Gastrocnemius medialis (tissue), 4 donors: ENCODE measurements around the gene RAB3IL1. TPM values are rescaled to one million over a fixed set of nuclear protein-coding genes. Genes with fewer than 3 reads are reported as not detected.

Experiments
- ATAC-seq, 2 donors: fragments of 150-250 bp; one replicate each; pipeline ENCODE4 v1.9.1; 2016
- DNase-seq, 2 donors: peaks; one replicate each; pipeline ENCODE4 v3.0.0-alpha.2; 2019
- H3K27ac ChIP-seq, 4 donors: fragments of 200-600 bp; sonication (generic); 1 replicate in 1 of 4; 2 replicates in 3 of 4; pipeline ENCODE4 v1.5.1; 2016 to 2018; ENCODE audit warnings: mild to moderate bottlenecking in 2 of 4, moderate library complexity in 1 of 4
- H3K27me3 ChIP-seq, 3 donors: fragments of 200-600 bp; sonication (generic) in 2 of 3; 1 replicate in 1 of 3; 2 replicates in 2 of 3; pipeline versions ENCODE4 v1.5.1 to v1.6.0; 2016 to 2019; ENCODE audit warnings: mild to moderate bottlenecking in 1 of 3, moderate library complexity in 1 of 3
- H3K36me3 ChIP-seq, 2 donors: fragments of 200-600 bp; sonication (generic) in 1 of 2; one replicate each; pipeline ENCODE4 v1.5.1; 2017 to 2018
- H3K4me1 ChIP-seq, 2 donors: fragments of 200-600 bp; sonication (generic) in 1 of 2; one replicate each; pipeline ENCODE4 v1.5.1; 2016 to 2017; ENCODE audit warnings: mild to moderate bottlenecking in 2 of 2
- H3K4me3 ChIP-seq, 4 donors: fragments of 200-600 bp; sonication (generic) in 3 of 4; 1 replicate in 1 of 4; 2 replicates in 3 of 4; pipeline ENCODE4 v1.5.1; 2016 to 2019; ENCODE audit warnings: mild to moderate bottlenecking in 2 of 4
- H3K9me3 ChIP-seq, 3 donors: fragments of 200-600 bp; sonication (generic) in 2 of 3; 1 replicate in 1 of 3; 2 replicates in 2 of 3; pipeline ENCODE4 v1.5.1; 2016 to 2019
- POLR2A ChIP-seq, 2 donors: fragments of 450-650 bp; IDR thresholded peaks; one replicate each; pipeline ENCODE4 v1.6.1; 2017; ENCODE audit warnings: antibody characterized with exemption in 2 of 2, mild to moderate bottlenecking in 2 of 2, moderate library complexity in 2 of 2
- in situ Hi-C, 4 donors: fragments of 200-750 bp; cut with MboI; loops; one replicate each; pipeline versions ENCODE4 v1.15.0 to v1.8.0; 2017; ENCODE audit warnings: low sequenced_read_pairs in 4 of 4
- intact Hi-C: fragments of 100-400 bp; cut with DNase I; formaldehyde crosslinking; loops from one replicate; pipeline ENCODE4 v1.15.1; 2023; ENCODE audit warnings: low total_unique reads
- total RNA-seq, 4 donors: library from RNA; depleted of rRNA; stranded (reverse); fragments of >200 nt; gene quantifications; one replicate each; pipeline versions ENCODE4 v1.1.0 to v1.2.3, GENCODE V29; 2016
- TF ChIP-seq, protein P1 (sequence below), 5 experiments: fragments of 450-650 bp in 3 of 5; fragments of 200-600 bp in 2 of 5; sonication (generic) in 2 of 5; IDR thresholded peaks in 4 of 5; conservative IDR thresholded peaks in 1 of 5; 1 replicate in 4 of 5; 2 replicates in 1 of 5; pipeline ENCODE4 v1.5.1; 2016 to 2019; ENCODE audit warnings: antibody characterized with exemption in 5 of 5, mild to moderate bottlenecking in 3 of 5, moderate library complexity in 3 of 5

Gene RAB3IL1
- total RNA-seq, 4 donors from 2014 or later, result 3.9 to 5.4 (median 4.9) TPM

DNA sequence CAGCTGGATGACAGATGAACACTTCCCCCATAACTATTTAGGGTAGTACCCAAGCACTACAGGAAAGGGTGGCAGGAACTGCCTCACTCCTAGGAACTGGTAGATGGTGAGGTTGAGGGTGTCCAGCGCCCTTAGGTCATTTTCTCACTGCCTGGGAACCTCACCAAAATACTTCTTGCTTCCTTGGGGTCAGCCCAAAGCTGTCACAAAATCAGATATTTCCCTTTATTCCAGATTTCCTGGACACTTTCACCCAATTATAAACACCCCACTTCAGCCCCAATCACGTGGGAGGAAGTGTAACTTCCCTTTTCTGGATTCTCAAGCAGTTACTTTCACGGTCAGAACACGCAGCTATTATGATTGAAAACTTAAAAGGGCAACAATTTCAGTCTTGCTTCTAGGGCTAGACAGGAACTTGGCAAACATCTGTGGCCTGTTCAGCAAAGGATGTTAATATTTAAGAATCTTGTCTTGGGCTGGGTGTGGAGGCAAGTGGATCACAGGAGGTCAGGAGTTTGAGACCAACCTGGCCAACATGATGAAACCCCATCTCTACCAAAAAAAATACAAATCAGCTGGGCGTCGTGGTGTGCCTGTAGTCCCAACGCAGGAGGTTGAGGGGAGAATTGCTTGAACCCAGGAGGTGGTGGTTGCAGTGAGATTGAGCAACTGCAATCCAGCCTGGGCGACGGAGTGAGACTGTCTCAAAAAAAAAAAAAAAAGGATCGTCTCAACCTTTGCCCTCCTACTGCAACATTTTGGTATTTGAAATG, 46.1 kb upstream of the RAB3IL1 start:
- intact Hi-C loops, result loop anchor here (10.0 kb wide), 1 partner anchor 269 kb away; no protein-coding TSS in a partner anchor
- Histone ChIP-seq H3K27me3 (no peaks in the 10 kb centered on the region), H3K9me3 (no peaks in the 10 kb centered on the region), H3K4me3 (no peak overlapping the region), H3K4me1 (peaks cover 44 to 45% of the 10 kb centered on the region in 2 donors), H3K36me3 (peaks cover 0 to 27% of the 10 kb centered on the region in 2 donors), H3K27ac (peak overlapping the region; percentile 93 to 100 (median 99))
- ATAC-seq (no peak), DNase-seq (peak in 1 of 2 donors; percentile 32)
- TF ChIP-seq, protein P1, sequence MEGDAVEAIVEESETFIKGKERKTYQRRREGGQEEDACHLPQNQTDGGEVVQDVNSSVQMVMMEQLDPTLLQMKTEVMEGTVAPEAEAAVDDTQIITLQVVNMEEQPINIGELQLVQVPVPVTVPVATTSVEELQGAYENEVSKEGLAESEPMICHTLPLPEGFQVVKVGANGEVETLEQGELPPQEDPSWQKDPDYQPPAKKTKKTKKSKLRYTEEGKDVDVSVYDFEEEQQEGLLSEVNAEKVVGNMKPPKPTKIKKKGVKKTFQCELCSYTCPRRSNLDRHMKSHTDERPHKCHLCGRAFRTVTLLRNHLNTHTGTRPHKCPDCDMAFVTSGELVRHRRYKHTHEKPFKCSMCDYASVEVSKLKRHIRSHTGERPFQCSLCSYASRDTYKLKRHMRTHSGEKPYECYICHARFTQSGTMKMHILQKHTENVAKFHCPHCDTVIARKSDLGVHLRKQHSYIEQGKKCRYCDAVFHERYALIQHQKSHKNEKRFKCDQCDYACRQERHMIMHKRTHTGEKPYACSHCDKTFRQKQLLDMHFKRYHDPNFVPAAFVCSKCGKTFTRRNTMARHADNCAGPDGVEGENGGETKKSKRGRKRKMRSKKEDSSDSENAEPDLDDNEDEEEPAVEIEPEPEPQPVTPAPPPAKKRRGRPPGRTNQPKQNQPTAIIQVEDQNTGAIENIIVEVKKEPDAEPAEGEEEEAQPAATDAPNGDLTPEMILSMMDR (IDR thresholded peaks at IDR 0.05 in 4 of 5, conservative IDR thresholded peaks at IDR 0.05 in 1 of 5), result no peak
- peak in 1 of 2 donors; percentile 12 for TF ChIP-seq POLR2A (IDR thresholded peaks at IDR 0.05)
- in situ Hi-C loops, result no loop called here

DNA sequence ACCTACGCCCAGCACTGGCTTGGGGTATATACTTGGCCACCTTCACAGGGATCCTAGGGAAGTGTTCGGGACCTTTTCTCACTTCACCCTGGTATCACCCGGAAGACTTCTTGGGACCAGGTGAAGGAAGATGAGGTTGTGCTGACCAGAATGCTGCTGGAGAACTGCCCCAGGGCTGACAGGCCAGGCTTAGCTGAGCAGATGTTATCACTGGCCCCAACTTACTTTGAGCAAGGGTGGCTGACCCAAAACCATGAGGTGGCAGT, 45.6 kb upstream of the RAB3IL1 start:
- Histone ChIP-seq H3K36me3 (peaks cover 0 to 27% of the 10 kb centered on the region in 2 donors), H3K9me3 (no peaks in the 10 kb centered on the region), H3K4me1 (peaks cover 39 to 42% of the 10 kb centered on the region in 2 donors), H3K27me3 (no peaks in the 10 kb centered on the region), H3K4me3 (no peak overlapping the region), H3K27ac (peak overlapping the region; percentile 93 to 100 (median 99))
- in situ Hi-C loops, result no loop called here
- no peak for DNase-seq
- ATAC-seq, result no peak
- no peak for TF ChIP-seq POLR2A (IDR thresholded peaks at IDR 0.05)
- intact Hi-C loops, result loop anchor here (10.0 kb wide), 1 partner anchor 268 kb away; no protein-coding TSS in a partner anchor

DNA sequence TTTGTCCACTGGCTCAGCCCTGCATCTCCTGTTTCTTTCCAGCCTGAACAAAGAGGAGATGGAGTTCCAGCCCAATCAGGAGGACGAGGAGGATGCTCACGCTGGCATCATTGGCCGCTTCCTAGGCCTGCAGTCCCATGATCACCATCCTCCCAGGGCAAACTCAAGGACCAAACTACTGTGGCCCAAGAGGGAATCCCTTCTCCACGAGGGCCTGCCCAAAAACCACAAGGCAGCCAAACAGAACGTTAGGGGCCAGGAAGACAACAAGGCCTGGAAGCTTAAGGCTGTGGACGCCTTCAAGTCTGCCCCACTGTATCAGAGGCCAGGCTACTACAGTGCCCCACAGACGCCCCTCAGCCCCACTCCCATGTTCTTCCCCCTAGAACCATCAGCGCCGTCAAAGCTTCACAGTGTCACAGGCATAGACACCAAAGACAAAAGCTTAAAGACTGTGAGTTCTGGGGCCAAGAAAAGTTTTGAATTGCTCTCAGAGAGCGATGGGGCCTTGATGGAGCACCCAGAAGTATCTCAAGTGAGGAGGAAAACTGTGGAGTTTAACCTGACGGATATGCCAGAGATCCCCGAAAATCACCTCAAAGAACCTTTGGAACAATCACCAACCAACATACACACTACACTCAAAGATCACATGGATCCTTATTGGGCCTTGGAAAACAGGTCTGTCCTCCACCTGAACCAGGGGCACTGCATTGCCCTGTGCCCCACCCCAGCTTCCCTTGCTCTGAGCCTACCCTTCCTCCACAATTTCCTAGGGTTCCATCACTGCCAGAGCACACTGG, 45.0 kb upstream of the RAB3IL1 start:
- H3K4me3 ChIP-seq, result no peak overlapping the region
- peaks cover 0 to 27% of the 10 kb centered on the region in 2 donors for H3K36me3 ChIP-seq
- intact Hi-C loops, result loop anchor here (10.0 kb wide), 1 partner anchor 268 kb away; no protein-coding TSS in a partner anchor
- H3K9me3 ChIP-seq, result no peaks in the 10 kb centered on the region
- no peaks in the 10 kb centered on the region for H3K27me3 ChIP-seq
- peaks cover 39 to 42% of the 10 kb centered on the region in 2 donors for H3K4me1 ChIP-seq
- in situ Hi-C loops, result no loop called here
- peak overlapping the region; percentile 93 to 100 (median 99) for H3K27ac ChIP-seq
- DNase-seq (no peak), ATAC-seq (no peak)
- TF ChIP-seq, protein P1 (IDR thresholded peaks at IDR 0.05 in 4 of 5, conservative IDR thresholded peaks at IDR 0.05 in 1 of 5), result no peak

DNA sequence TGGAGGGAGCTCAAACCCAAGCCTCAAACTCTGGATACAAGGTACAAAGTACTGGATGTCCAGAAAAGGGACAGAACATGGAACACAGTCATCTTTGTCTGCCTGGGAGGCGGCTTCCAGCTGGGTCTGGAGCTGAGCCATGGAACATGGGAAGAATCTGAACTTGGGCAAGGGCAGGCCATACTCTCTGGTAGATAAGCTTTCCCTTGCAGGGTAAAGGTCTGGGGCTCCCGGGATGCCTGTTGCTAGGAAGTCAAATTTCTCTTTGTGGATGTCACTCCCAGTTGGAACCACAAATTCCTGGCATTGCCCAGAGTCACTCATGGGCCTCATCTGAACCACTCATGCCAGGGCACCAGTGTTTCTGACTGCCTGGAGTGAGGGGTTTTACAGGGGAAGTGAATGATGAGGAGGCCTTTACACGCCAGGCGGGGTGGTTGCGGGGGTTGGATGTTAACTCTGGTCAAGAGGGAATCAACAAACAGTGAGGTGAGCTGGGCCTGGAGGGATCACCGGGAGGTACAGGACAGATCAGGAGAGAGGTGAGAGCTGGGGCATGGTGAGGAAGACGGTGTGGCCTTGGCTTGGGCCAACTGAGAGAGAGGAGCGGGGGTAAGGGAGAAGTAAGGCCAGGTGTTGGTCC, 44.3 kb upstream of the RAB3IL1 start:
- no peak overlapping the region for H3K4me3 ChIP-seq
- H3K27me3 ChIP-seq, result no peaks in the 10 kb centered on the region
- H3K36me3 ChIP-seq, result peaks cover 0 to 27% of the 10 kb centered on the region in 2 donors
- peaks cover 39 to 42% of the 10 kb centered on the region in 2 donors for H3K4me1 ChIP-seq
- intact Hi-C loops (loop anchor here (10.0 kb wide), 1 partner anchor 267 kb away; no protein-coding TSS in a partner anchor), in situ Hi-C loops (no loop called here)
- ATAC-seq, result peak; percentile 37 to 60
- H3K9me3 ChIP-seq, result no peaks in the 10 kb centered on the region
- H3K27ac ChIP-seq, result peak overlapping the region; percentile 93 to 100 (median 99)
- no peak for TF ChIP-seq POLR2A (IDR thresholded peaks at IDR 0.05)
- TF ChIP-seq, protein P1 (IDR thresholded peaks at IDR 0.05 in 4 of 5, conservative IDR thresholded peaks at IDR 0.05 in 1 of 5), result no peak
- DNase-seq, result peak; percentile 53 to 62
